SK-N-SH (cell line): Measurements from ENCODE around the gene ZC3H18. TPM values are rescaled to one million over a fixed set of nuclear protein-coding genes. Genes with fewer than 3 reads are reported as not detected.

Experiments
- CTCF ChIA-PET: fragments of 300-600, 350-600 bp; formaldehyde crosslinking; extraction: SDS; loops from one replicate; lab custom pipeline; 2021; lab: Yijun Ruan, JAX
- POLR2A ChIA-PET: fragments of 350-600 bp; sonication (Branson Sonifier 250); formaldehyde crosslinking; extraction: SDS; loops from one replicate; lab custom pipeline; 2020; ENCODE audit warnings: antibody characterized with exemption, inconsistent platforms; lab: Yijun Ruan, JAX
- DNase-seq: peaks from one replicate; pipeline ENCODE4 v3.0.0; 2012
- H2AFZ ChIP-seq: fragments of 200-600 bp; sonication (generic); 2 replicates; pipeline ENCODE4 v1.8.1; 2016; ENCODE audit warnings: antibody characterized with exemption, mild to moderate bottlenecking, low read depth
- H3F3A ChIP-seq: fragments of 200-600 bp; sonication (generic); replicated peaks from 2 replicates; pipeline ENCODE3; 2016; ENCODE audit warnings: antibody characterized with exemption, mild to moderate bottlenecking; ENCODE audit not compliant: insufficient read depth
- H3K27ac ChIP-seq, 2 experiments: fragments of 200-500 bp in 1 of 2; fragments of 200-600 bp in 1 of 2; sonication (Bioruptor generic) in 1 of 2; sonication (generic), shearing (Covaris generic) in 1 of 2; 2 replicates each; pipeline versions ENCODE4 v1.5.1 to v1.6.1; 2014 to 2016; ENCODE audit warnings: low read depth in 2 of 2, inconsistent platforms in 1 of 2, low read length in 1 of 2, mild to moderate bottlenecking in 1 of 2, mixed read lengths in 1 of 2
- H3K27me3 ChIP-seq: fragments of 200-600 bp; sonication (generic), shearing (Covaris generic); 2 replicates; pipeline ENCODE4 v1.6.1; 2016; ENCODE audit warnings: mixed run types; ENCODE audit not compliant: insufficient read depth
- H3K36me3 ChIP-seq, 2 experiments: fragments of 200-500 bp in 1 of 2; fragments of 200-600 bp in 1 of 2; sonication (Bioruptor generic) in 1 of 2; sonication (generic) in 1 of 2; replicated peaks in 1 of 2; 2 replicates each; pipeline versions ENCODE3 to v1.5.1; 2014 to 2016; ENCODE audit warnings: low read length in 1 of 2, mild to moderate bottlenecking in 1 of 2; ENCODE audit not compliant: insufficient read depth in 2 of 2, control insufficient read depth in 1 of 2
- H3K4me1 ChIP-seq, 2 experiments: fragments of 200-500 bp in 1 of 2; fragments of 200-600 bp in 1 of 2; sonication (Bioruptor generic) in 1 of 2; sonication (generic), shearing (Covaris generic) in 1 of 2; 2 replicates each; pipeline versions ENCODE4 v1.5.1 to v1.6.1; 2014 to 2016; ENCODE audit warnings: low read depth in 1 of 2, low read length in 1 of 2, mixed run types in 1 of 2; ENCODE audit not compliant: insufficient read depth in 2 of 2, control insufficient read depth in 1 of 2
- H3K4me2 ChIP-seq: fragments of 200-600 bp; sonication (generic), shearing (Covaris generic); 2 replicates; pipeline ENCODE4 v1.6.1; 2017; ENCODE audit warnings: mixed run types
- H3K4me3 ChIP-seq, 2 experiments: fragments of 200-500 bp in 1 of 2; fragments of 200-600 bp in 1 of 2; sonication (Bioruptor generic) in 1 of 2; sonication (generic), shearing (Covaris generic) in 1 of 2; 2 replicates each; pipeline versions ENCODE4 v1.5.1 to v1.8.1; 2014 to 2016; ENCODE audit warnings: low read depth in 2 of 2, inconsistent platforms in 1 of 2, low read length in 1 of 2, mild to moderate bottlenecking in 1 of 2, mixed read lengths in 1 of 2, moderate library complexity in 1 of 2
- H3K79me2 ChIP-seq: fragments of 200-600 bp; sonication (generic); 2 replicates; pipeline ENCODE4 v1.8.1; 2017; ENCODE audit warnings: mild to moderate bottlenecking; ENCODE audit not compliant: insufficient read depth
- H3K9ac ChIP-seq: fragments of 200-600 bp; sonication (generic); 2 replicates; pipeline ENCODE4 v1.6.1; 2017; ENCODE audit warnings: mixed run types
- H3K9me2 ChIP-seq: fragments of 200-600 bp; sonication (generic); 2 replicates; pipeline ENCODE4 v1.6.1; 2017; ENCODE audit warnings: mixed run types
- H3K9me3 ChIP-seq: fragments of 200-600 bp; sonication (generic); 2 replicates; pipeline ENCODE4 v1.6.1; 2017; ENCODE audit warnings: mixed run types, mild to moderate bottlenecking, moderate library complexity
- H4K20me1 ChIP-seq: fragments of 200-600 bp; sonication (generic); 2 replicates; pipeline ENCODE4 v1.6.1; 2017; ENCODE audit warnings: mild to moderate bottlenecking, mixed run types; ENCODE audit not compliant: insufficient read depth
- CHD2 ChIP-seq: fragments of 150-350 bp; IDR thresholded peaks from 2 replicates; pipeline ENCODE4 v1.6.1; 2018; ENCODE audit warnings: low read length; ENCODE audit not compliant: partially characterized antibody
- CTCF ChIP-seq: fragments of 200-600 bp; sonication (generic); IDR thresholded peaks from 2 replicates; pipeline ENCODE4 v1.6.1; 2017; ENCODE audit warnings: antibody characterized with exemption, mild to moderate bottlenecking, moderate library complexity
- EP300 ChIP-seq, 2 experiments: IDR thresholded peaks; 2 replicates each; pipeline versions ENCODE4 v1.4.0 to v1.6.1; 2012; ENCODE audit warnings: borderline replicate concordance in 1 of 2, low read depth in 1 of 2, low read length in 1 of 2
- GABPA ChIP-seq: IDR thresholded peaks from 2 replicates; pipeline ENCODE4 v1.4.0; 2012; ENCODE audit warnings: low read depth, mild to moderate bottlenecking
- GATA2 ChIP-seq: sonication (generic); formaldehyde crosslinking; IDR thresholded peaks from 2 replicates; pipeline ENCODE4 v1.5.0; 2020; ENCODE audit warnings: mild to moderate bottlenecking, missing genetic modification reagents
- JUND ChIP-seq: IDR thresholded peaks from 2 replicates; pipeline ENCODE4 v1.4.0; 2012
- MEF2A ChIP-seq: IDR thresholded peaks from 2 replicates; pipeline ENCODE4 v1.4.0; 2012; ENCODE audit warnings: low read depth, borderline replicate concordance
- NFIC ChIP-seq: IDR thresholded peaks from 2 replicates; pipeline ENCODE4 v1.4.0; 2012; ENCODE audit warnings: borderline replicate concordance
- NRF1 ChIP-seq: IDR thresholded peaks from 2 replicates; pipeline ENCODE4 v1.6.1; 2012; ENCODE audit warnings: low read depth, mild to moderate bottlenecking, low read length
- PBX3 ChIP-seq: IDR thresholded peaks from 2 replicates; pipeline ENCODE4; 2012
- SMC3 ChIP-seq: IDR thresholded peaks from 2 replicates; pipeline ENCODE4 v1.6.1; 2012; ENCODE audit warnings: low read depth, low read length, improper control_type of control experiment
- TAF1 ChIP-seq: IDR thresholded peaks from 2 replicates; pipeline ENCODE4 v1.6.1; 2012; ENCODE audit warnings: low read depth, mild to moderate bottlenecking, low read length, moderate library complexity, borderline replicate concordance
- USF1 ChIP-seq: IDR thresholded peaks from 2 replicates; pipeline ENCODE4 v1.4.0; 2012; ENCODE audit warnings: low read depth, borderline replicate concordance
- USF2 ChIP-seq: fragments of 150-350 bp; IDR thresholded peaks from 2 replicates; pipeline ENCODE4 v1.6.1; 2017; ENCODE audit warnings: antibody characterized with exemption, low read length, low read depth, borderline replicate concordance
- WGBS: methylation state at CpG from one replicate; pipeline ENCODE4 v1.1.6; 2017; ENCODE audit warnings: low lambda C conversion rate; 5-methylcytosine and 5-hydroxymethylcytosine counted together
- polyA plus RNA-seq, 3 experiments: library from polyadenylated mRNA; depleted of rRNA; stranded (reverse); fragments of >200 nt; gene quantifications; 2 replicates each; pipeline ENCODE4 v1.2.3, GENCODE V29; 2012
- TF ChIP-seq, protein P1 (sequence below): IDR thresholded peaks from 2 replicates; pipeline ENCODE4 v1.6.1; 2012; ENCODE audit warnings: mild to moderate bottlenecking, low read depth, low read length, moderate library complexity
- TF ChIP-seq, protein P2 (sequence below): fragments of 150-350 bp; IDR thresholded peaks from 2 replicates; pipeline ENCODE4 v1.6.1; 2016; ENCODE audit warnings: mild to moderate bottlenecking, low read depth, low read length
- TF ChIP-seq, protein P3 (sequence below): IDR thresholded peaks from 2 replicates; pipeline ENCODE4 v1.4.0; 2012; ENCODE audit warnings: low read depth

ZC3H18 gene
- polyA plus RNA-seq, 1 of the 3 experiments (the other 2 are of a cell fraction): 32.7 TPM

- WGBS: 94% methylated on average over 21 of the region's 50 CpGs
- Histone ChIP-seq H3K4me1 (peaks cover 4 to 6% of the 10 kb centered on the region in 2 experiments; a peak in 2 of 4 replicates), H3K27me3 (no peaks in the 10 kb centered on the region), H3K9me2 (no peaks in the 10 kb centered on the region), H3K36me3 (peaks cover 0 to 8% of the 10 kb centered on the region in 2 experiments), H3K4me2 (no peak overlapping the region), H3K27ac (no peak overlapping the region), H3K9ac (no peak overlapping the region), H3K9me3 (no peaks in the 10 kb centered on the region), H3K79me2 (peaks cover 4% of the 10 kb centered on the region; the same call in 1 of the 2 replicates), H2AFZ (no peak overlapping the region), H3F3A (no peaks in the 10 kb centered on the region), H4K20me1 (no peaks in the 10 kb centered on the region), H3K4me3 (no peak overlapping the region)
- ChIA-PET CTCF (interaction anchor here (1.0 kb wide), 1 partner anchor 9 kb away, joined by 6 read pairs; no protein-coding TSS in a partner anchor), POLR2A (no interaction called here)
- no peak for DNase-seq
- TF ChIP-seq MEF2A (no peak), NRF1 (no peak), CHD2 (no peak), GABPA (no peak), SMC3 (no peak), PBX3 (no peak), CTCF (no peak), USF2 (no peak), GATA2 (CRISPR knock-in tag) (no peak), USF1 (no peak), TAF1 (no peak), JUND (no peak), NFIC (no peak), EP300 (IDR thresholded peaks at IDR 0.05; ENCODE audit: borderline replicate concordance in 1 of 2, low read depth in 1 of 2, low read length in 1 of 2) (no peak)
- TF ChIP-seq, protein P1, sequence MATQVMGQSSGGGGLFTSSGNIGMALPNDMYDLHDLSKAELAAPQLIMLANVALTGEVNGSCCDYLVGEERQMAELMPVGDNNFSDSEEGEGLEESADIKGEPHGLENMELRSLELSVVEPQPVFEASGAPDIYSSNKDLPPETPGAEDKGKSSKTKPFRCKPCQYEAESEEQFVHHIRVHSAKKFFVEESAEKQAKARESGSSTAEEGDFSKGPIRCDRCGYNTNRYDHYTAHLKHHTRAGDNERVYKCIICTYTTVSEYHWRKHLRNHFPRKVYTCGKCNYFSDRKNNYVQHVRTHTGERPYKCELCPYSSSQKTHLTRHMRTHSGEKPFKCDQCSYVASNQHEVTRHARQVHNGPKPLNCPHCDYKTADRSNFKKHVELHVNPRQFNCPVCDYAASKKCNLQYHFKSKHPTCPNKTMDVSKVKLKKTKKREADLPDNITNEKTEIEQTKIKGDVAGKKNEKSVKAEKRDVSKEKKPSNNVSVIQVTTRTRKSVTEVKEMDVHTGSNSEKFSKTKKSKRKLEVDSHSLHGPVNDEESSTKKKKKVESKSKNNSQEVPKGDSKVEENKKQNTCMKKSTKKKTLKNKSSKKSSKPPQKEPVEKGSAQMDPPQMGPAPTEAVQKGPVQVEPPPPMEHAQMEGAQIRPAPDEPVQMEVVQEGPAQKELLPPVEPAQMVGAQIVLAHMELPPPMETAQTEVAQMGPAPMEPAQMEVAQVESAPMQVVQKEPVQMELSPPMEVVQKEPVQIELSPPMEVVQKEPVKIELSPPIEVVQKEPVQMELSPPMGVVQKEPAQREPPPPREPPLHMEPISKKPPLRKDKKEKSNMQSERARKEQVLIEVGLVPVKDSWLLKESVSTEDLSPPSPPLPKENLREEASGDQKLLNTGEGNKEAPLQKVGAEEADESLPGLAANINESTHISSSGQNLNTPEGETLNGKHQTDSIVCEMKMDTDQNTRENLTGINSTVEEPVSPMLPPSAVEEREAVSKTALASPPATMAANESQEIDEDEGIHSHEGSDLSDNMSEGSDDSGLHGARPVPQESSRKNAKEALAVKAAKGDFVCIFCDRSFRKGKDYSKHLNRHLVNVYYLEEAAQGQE: no peak
- TF ChIP-seq, protein P2, sequence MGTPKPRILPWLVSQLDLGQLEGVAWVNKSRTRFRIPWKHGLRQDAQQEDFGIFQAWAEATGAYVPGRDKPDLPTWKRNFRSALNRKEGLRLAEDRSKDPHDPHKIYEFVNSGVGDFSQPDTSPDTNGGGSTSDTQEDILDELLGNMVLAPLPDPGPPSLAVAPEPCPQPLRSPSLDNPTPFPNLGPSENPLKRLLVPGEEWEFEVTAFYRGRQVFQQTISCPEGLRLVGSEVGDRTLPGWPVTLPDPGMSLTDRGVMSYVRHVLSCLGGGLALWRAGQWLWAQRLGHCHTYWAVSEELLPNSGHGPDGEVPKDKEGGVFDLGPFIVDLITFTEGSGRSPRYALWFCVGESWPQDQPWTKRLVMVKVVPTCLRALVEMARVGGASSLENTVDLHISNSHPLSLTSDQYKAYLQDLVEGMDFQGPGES: no peak
- TF ChIP-seq, protein P3, sequence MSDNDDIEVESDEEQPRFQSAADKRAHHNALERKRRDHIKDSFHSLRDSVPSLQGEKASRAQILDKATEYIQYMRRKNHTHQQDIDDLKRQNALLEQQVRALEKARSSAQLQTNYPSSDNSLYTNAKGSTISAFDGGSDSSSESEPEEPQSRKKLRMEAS: no peak
Observed at GRCh38 chr16:88655053-88655732, 85.0 kb downstream of the ZC3H18 start.
